GM12891 (cell line): ENCODE results near the gene DAB1.

Experiments used
- POLR2A ChIP-seq: IDR thresholded peaks from 2 replicates; pipeline ENCODE4 v1.6.1; 2011; ENCODE audit warnings: low read depth, low read length, control low read depth
- POLR2AphosphoS5 ChIP-seq: IDR thresholded peaks from 2 replicates; pipeline ENCODE4 v1.6.1; 2011; ENCODE audit warnings: low read depth, low read length, control low read depth
- POU2F2 ChIP-seq: IDR thresholded peaks from 2 replicates; pipeline ENCODE4 v1.6.1; 2011; ENCODE audit warnings: low read depth, mild to moderate bottlenecking, control low read depth, low read length, moderate library complexity
- TAF1 ChIP-seq: IDR thresholded peaks from 2 replicates; pipeline ENCODE4 v1.6.1; 2011; ENCODE audit warnings: low read depth, low read length, control low read depth

GRCh38 chr1:57036641-57037579 is 386.9 kb downstream of the DAB1 start:
- TF ChIP-seq POLR2A (no peak), POU2F2 (no peak), TAF1 (no peak), POLR2AphosphoS5 (no peak)
